Choroid plexus epithelial cell (primary cell): ENCODE data around the gene GRK3.

Experiments
- DNase-seq: peaks from one replicate; pipeline ENCODE4 v3.0.0-alpha.2; 2010; ENCODE audit warnings: low read depth
- H3K4me3 ChIP-seq: 2 replicates; pipeline ENCODE4 v1.5.1; 2011; ENCODE audit warnings: low read depth, mild to moderate bottlenecking, control low read depth, low read length, moderate library complexity
- CTCF ChIP-seq: conservative IDR thresholded peaks from 2 replicates; pipeline ENCODE4 v1.5.1; 2011; ENCODE audit warnings: low read depth, mild to moderate bottlenecking, control low read depth, inconsistent platforms, low read length, moderate library complexity

Gene GRK3

GRCh38 chr22:25672289-25673084 is 108.0 kb downstream of the GRK3 start:
- TF ChIP-seq CTCF: no peak
- H3K4me3 ChIP-seq: no peak overlapping the region
- DNase-seq: no peak

DNA sequence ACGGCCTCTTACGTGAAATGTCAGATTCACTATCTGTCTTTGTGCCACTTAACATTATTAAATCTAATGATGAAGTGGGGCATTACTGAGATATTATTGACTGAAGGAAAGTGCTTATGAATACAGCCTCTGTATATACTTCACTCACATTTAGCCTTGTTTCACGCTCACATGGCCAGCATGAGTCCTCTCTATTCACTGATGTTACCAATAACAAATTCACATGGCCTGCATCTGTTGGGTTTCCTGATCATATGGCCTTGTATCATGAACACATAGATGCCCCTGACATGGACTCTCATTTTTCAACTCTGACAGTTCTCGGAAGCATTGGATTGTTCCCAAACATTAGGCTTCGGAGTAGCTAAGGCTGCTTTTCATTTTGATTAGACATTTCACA is 109.2 kb downstream of the GRK3 start:
- H3K4me3 ChIP-seq: no peak overlapping the region
- no peak for TF ChIP-seq CTCF
- DNase-seq: no peak

DNA sequence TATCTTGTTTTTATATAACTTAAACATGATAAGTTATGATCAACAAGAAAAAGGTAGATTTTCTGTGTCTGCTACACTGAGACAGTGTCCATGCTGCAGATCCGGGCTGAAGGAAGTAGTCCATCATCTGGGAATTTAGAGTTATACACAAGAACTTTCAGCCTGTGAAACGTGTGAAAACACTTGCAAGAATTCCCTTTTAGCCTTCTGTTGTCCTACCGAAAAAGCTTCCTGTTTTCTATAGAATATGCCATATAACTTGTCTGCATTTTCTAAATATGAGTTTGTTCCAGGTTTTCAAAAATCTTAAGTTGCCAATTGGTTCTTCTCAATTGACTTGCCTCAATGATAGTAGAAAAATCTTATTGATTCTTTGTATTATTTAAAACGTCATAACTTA is 113.2 kb downstream of the GRK3 start:
- DNase-seq: no peak
- no peak for TF ChIP-seq CTCF
- no peak overlapping the region for H3K4me3 ChIP-seq

DNA sequence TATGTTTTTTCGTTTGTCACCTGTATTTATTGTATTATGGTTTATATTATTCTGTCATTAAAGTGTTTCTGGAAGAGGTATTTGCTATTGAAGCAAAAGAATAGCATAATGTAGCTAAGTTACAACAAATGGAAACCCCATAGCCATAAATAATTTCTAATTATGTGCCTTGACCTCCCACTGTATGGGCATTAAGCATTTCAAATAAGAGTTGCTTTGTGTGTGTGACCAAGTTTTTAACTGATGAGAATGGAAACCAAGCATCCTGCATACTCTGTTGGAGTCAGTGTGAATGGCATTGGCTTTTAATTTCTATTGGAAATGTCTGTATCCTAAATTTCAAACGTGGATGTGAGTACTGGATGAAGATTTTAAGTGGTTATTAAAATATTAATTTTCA is 115.6 kb downstream of the GRK3 start:
- H3K4me3 ChIP-seq: no peak overlapping the region
- TF ChIP-seq CTCF: no peak
- DNase-seq: no peak

- H3K4me3 ChIP-seq: no peak overlapping the region
- no peak for TF ChIP-seq CTCF
- no peak for DNase-seq
These were observed 116.5 kb downstream of the GRK3 start for GRCh38 chr22:25680956-25681355.

DNA sequence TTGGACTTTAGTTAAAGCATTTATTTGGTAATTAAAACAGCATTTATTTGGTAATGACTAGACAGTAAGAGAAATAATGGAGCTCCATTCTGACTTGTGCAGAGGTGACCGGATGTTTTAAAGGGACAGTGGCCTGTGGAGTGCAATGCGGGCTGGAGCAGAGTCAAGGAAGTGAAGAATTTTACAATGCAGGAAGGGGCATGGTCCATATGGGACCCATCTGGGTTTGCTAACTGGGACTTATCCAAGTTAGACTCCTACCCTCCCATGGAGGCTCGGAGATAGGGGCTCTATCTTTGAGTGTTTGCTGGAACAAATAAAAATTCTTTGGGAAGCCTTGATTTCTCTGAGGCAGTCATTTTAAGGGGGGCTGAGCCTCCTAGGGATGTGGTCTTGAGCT is 117.6 kb downstream of the GRK3 start:
- no peak overlapping the region for H3K4me3 ChIP-seq
- TF ChIP-seq CTCF: no peak
- DNase-seq: no peak

- TF ChIP-seq CTCF: no peak
- H3K4me3 ChIP-seq: no peak overlapping the region
- no peak for DNase-seq
These were observed 124.2 kb downstream of the GRK3 start for GRCh38 chr22:25688627-25689026.
